Stimulated activated CD4-positive, alpha-beta T cell treated with anti-CD3 and anti-CD28 coated beads, Interleukin-15, amount 100 ng/mL, for 48 hours (primary cell): Measurements from ENCODE around the gene SH3BP5.
A peak's percentile ranks its signal among the peaks of the same experiment; 100 is the strongest.
"Not testable (repeated sequence)": the region's sequence is repeated elsewhere in the genome, so short reads cannot be mapped to it uniquely, and the experiment has no call there.

Experiments used
- DNase-seq, 2 donors: peaks; one replicate each; pipeline ENCODE4 v3.0.0-alpha.2; 2020; ENCODE audit warnings: low read depth in 2 of 2

The SH3BP5 gene

DNA sequence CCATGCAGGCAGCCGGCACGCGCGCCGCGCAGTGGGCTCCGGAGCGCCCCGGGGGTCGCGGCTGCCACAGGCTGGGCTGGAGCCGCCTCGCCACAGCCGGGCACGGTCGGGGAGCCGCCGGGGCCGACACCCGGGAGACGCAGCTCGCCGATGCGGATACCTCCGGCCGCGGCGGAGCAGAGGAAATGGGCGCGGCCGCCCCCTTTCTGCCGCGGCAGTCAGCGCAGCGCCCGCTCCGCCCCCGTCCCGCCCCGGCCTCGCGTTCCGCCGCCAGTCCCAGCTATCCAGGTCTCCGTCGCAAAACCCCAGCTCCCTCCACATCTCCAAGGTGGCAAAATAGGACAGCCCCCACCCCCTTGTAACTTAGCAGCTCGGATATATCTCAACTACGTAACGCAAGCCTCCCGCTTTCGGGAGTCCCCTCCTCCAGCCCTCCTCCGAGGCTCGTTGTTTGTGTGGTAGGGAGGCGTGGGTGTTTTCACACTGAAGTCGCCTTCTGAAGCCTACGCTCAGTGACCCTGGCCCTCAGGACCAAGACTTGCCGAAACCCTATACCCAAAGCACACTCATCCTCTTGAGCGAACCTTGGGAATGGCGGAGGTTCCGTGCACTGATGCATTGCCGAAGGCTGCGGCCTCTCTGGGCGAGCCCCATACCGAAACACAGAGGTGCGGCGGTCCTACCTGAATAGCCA lies at the start of gene SH3BP5:
SH3BP5 (minus strand) TSS at position 182 of the 694 bp plus-strand sequence; CDS start at position 4, 178 bp downstream.
- DNase-seq, result peak; percentile 41 to 67

DNA sequence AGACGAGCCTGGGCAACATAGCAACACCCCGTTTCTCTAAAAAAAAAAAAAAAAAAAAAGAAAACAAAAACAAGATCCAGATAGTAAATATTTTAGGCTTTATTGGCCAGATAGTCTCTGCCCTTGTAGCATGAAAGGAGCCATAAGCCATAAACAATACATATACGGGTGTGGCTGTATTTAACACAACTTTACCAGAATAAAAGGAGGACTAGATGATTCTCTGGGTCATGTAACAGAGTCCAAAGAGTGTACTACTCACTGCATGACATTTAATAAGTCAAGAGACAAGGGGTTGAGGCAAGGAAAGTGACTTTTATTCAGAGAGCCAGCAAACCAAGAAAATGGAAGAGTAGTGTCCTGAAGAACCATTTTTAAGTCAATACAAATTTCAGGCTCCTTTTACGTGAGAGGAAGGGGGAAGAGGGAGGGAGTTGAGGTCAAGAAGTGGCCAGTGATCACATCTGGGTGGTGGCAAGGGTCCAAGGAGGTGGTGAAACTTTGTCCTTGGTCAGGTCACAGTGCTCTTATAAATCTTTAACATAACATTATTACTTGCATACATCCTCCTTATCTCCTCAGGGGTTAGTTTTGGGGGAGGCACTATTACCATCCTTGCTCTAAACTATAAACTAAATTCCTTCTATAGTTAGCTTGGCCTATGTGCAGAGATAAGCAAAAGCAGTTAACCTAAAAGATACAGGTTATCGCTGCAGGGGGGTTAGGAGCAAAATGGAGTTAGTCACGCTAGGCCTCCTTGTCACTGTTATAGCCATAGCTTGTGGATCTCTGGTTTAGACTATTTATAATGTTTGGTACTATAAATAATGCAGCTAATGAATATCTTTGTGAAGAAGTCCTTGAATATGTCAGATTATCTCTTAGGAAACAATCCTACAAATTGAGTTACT lies 48.8 kb upstream of the SH3BP5 start:
- no peak for DNase-seq

DNA sequence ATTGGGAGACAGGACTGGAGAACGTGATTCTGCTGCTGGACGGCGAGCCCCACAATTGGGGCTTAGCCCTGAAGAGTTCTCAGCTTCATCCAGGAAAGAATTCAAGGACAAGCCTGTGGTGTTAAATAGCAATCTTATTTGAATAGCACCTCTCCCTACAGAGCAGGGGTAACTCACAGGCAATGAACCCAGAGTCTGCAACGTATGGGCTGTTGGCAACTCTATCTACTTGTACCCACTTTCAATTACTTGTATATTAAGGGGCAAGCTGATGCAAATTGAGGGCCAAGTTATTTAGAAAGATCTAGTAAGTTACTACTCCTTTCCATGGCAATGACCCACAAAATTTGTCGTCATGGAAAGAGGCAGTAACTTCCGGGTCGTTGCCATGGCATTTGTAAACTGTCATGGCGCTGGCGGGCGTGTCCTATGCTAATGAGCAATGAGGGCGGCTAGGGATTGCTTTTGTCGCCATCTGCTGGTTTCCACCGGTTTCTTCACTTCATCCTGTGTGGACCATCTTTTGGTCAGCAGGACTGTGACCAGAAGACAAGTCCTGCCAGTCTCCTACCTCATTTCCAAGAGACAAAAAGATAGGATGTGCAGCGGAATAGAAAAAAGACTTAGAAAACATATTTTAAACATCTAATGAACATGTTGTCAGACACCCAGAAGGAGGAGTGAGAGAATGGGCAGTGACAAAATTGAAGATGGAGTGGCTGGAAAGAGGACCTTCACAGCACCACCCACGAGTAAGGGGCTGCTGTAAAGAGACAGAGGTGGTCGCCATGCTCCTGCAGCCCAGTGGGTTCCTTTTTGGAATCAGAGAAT lies 45.8 kb upstream of the SH3BP5 start:
- peak; percentile 90 to 91 for DNase-seq

DNA sequence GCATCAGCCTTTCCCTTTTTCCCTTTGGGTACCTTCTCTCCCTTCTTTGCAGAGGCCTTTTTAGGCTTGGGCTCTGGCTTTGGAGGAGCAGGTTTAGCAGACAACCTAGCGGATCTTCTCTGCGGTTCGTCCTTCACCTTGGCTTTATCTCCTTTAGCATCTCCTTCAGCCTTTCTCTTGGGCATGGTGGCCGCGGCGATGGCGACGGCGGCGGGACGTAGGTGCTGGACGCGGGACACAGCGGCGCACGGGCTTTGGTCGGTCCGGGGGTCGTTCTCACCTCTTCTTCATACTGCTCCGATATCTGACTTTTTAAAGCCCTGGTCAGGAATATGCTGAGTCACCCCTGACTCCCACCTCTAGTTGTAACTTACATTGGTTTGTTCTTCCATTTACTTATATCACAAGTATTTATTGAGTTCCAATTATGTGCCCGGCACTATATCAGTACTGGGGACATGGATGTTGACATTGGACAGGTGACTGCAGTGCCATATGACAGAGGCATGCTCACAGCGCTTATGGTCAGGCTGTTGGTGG lies 43.1 kb upstream of the SH3BP5 start:
- DNase-seq, result no peak

DNA sequence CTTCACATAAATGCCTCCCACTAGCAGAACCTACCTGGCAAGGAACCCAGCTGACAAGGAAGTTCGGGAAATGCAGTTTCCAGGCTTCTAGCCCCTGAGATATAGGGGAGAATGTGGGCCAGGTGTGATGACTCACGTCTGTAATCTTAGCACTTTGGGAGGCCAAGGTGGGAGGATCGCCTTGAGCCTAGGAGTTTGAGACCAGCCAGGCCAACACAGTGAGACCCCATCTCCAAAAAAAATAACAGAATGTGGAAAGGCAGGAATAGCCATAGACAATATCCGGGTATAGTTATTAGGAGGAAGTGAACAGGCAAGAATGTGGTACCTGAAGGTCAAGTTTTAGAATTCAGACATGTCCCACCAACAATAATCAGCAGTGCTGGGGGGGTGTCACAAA lies 40.5 kb upstream of the SH3BP5 start:
- no peak for DNase-seq

DNA sequence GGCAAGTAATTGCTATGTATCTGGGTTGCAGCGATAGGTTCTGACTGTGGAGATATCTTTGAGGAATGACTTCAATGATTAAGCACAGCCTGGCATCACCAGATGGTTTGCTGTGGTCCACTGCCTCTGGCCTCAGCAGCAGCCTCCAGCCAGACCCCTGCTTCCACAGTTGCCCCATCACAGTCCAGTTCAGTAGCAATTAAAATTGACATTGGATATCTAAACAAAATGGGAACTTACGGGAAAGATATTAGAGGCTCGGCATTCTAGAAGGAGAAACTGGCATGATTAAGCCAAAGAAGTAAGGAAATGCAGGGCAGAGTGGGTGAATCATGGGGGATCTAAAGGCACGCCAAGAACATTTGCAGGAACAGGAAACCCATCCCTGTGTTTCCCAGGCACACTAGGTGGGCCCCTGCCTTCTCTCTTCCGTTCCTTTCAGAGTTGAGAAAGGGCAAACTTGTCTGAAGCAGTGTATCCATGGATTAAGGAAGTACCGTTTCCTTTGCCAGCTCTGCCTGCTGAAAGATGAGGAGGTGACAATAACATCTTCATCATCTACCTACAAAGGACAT lies 36.3 kb upstream of the SH3BP5 start:
- DNase-seq, result no peak

- DNase-seq, result no peak
These were observed 34.7 kb upstream of the SH3BP5 start for GRCh38 chr3:15367059-15367458.

DNA sequence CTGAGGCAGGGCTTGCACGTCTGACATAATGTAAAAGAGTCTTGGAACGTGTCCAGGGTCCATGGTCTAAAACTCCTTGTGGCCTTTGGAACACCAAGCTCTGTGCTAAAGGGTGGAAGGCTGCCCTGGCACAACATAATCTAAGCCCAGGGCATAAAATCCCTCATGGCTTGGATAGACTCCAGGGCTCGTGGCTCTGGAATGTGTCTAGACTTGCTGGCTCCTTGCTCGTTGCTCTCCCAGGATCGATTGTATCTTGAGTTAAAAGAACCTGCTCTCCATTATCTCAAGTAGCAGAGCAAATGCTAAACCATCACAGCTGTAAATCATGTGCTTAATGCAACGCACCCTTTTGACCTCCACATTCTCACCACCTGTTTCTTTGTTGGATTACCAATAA lies 31.7 kb upstream of the SH3BP5 start:
- not testable (repeated sequence) for DNase-seq

GRCh38 chr3:15361494-15362214 lies 29.3 kb upstream of the SH3BP5 start:
- peak; percentile 58 to 66 for DNase-seq

GRCh38 chr3:15360788-15361493 lies 28.6 kb upstream of the SH3BP5 start:
- DNase-seq, result no peak

GRCh38 chr3:15359677-15360397 lies 27.5 kb upstream of the SH3BP5 start:
- no peak for DNase-seq

GRCh38 chr3:15356651-15357061 lies 24.3 kb upstream of the SH3BP5 start:
- not testable (repeated sequence) for DNase-seq

GRCh38 chr3:15356176-15356575 lies 23.8 kb upstream of the SH3BP5 start:
- no peak for DNase-seq

DNA sequence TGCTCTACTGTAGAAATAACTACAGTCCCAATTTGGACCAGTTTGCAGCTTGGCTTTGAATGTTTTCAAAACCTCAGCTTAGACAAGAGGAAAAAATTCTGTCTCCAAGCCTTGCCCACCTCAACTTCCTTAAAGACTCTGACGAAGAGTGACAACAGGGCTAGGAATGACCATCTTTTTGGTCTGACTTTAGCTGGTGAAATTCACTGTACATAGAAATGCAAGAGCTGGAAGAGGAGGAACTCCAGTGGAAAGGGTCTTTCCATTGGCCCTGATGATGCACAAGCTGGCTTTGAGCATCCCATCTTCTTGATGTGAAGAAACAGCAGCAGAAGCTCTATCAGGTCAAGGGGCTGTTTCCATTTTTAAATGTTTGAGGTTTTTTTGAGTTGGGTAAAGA lies 22.7 kb upstream of the SH3BP5 start:
- no peak for DNase-seq

DNA sequence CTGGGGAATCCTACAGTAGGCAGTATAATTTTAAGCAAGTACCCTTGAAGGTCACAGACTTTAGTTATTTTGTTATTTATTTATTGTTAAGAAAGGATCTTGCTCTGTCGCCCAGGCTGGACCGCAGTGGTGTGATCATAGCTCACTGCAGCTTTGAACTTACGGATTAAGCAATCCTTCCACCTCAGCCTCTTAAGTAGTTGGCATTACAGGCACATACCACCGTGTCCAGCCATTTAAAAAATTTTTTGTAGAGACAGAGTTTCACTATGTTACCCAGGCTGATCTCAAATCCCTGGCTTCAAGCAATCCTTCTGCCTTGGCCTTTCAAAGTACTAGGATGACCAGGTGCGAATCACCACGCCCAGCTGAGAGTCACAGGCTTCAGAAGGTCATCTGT lies 22.1 kb upstream of the SH3BP5 start:
- no peak for DNase-seq

DNA sequence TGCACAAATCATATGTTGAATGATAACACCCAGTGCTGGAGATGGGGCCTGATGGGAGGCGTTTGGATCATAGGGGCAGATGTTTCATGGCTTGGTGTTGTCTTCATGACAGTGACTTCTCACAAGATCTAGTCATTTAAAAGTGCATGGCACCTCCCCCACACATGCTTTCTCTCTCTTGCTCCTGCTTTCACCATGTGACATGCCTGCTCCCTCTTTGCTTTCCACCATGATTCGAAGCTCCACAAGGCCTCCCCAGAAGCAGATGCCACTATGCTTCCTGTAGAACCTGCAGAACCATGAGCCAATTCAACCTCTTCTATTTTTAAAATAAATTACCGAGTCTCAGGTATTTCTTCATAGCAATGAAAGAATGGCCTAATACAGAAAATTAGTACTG lies 17.8 kb upstream of the SH3BP5 start:
- no peak for DNase-seq

DNA sequence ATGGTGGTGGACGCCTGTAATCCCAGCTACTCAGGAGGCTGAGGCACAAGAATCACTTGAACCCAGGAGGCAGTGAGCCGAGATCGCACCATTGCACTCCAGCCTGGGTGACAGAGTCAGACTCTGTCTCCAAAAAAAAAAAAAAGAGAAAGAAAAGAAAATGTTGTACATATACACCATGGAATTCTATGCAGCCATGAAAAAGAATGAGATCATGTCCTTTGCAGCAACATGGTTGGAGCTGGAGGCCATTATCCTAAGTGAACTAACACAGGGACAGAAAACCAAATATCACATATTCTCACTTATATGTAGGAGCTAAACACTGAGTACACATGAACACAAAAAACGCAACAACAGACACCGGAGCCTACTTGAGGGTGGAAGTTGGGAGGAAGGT lies 17.1 kb upstream of the SH3BP5 start:
- not testable (repeated sequence) for DNase-seq

DNA sequence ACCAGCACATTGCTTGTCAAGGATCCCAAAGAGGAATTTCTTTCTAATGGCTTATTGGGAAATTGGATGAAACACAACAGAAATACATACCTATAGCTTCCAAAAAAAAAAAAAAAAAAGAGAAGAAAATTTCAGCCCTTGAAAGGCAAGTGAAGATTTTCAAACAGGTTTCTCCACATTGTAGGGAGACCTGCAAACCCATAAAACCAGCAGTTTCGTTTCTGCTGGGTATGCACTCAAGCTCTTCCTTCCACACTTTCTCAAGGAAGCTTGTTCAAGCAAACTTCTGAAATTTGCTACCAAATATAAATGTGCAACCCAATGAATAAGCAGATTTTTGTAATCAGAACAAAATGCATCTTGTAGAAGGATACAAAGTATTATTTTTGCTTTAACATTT lies 15.9 kb upstream of the SH3BP5 start:
- DNase-seq, result no peak

DNA sequence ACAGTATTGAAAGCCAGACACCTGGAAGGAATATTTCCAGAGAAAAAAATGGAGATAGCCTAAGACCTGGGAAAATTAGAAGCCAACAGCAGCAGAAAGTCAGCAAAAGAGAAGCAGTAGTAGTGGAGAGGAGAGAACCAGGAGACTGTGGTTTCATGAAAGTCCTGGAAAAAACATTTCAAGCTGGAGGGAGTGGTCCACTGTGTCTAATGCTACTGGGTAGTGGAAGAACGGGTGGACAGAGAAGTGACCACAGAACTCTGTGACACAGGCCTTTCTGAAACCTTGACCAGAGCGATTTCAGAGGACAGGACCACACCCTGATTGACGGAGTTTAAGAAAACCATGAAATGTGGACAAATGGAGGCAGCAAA lies 15.3 kb upstream of the SH3BP5 start:
- no peak for DNase-seq
